IPS DF 4.7 (cell line): Measurements from ENCODE around the gene RAB36.

Experiments
- DNase-seq: peaks from one replicate; pipeline ENCODE4 v3.0.0-alpha.2; 2013; ENCODE audit warnings: low spot score; ENCODE audit errors: extremely low read depth

Gene RAB36

GRCh38 chr22:23144932-23145877, at the start of gene RAB36:
TSS of gene RAB36 (plus strand) at chr22:23145477. CDS start at chr22:23146617, 1,140 bp downstream.
- DNase-seq, result peak; percentile 96

- no peak for DNase-seq
Measured at GRCh38 chr22:23095733-23096342, 49.4 kb upstream of the RAB36 start.

GRCh38 chr22:23097412-23098229, 47.7 kb upstream of the RAB36 start:
- DNase-seq, result no peak

GRCh38 chr22:23098230-23098705, 47.0 kb upstream of the RAB36 start:
- no peak for DNase-seq

- no peak for DNase-seq
Measured at GRCh38 chr22:23098718-23099530, 46.4 kb upstream of the RAB36 start.

GRCh38 chr22:23099531-23099804, 45.8 kb upstream of the RAB36 start:
- no peak for DNase-seq

DNA sequence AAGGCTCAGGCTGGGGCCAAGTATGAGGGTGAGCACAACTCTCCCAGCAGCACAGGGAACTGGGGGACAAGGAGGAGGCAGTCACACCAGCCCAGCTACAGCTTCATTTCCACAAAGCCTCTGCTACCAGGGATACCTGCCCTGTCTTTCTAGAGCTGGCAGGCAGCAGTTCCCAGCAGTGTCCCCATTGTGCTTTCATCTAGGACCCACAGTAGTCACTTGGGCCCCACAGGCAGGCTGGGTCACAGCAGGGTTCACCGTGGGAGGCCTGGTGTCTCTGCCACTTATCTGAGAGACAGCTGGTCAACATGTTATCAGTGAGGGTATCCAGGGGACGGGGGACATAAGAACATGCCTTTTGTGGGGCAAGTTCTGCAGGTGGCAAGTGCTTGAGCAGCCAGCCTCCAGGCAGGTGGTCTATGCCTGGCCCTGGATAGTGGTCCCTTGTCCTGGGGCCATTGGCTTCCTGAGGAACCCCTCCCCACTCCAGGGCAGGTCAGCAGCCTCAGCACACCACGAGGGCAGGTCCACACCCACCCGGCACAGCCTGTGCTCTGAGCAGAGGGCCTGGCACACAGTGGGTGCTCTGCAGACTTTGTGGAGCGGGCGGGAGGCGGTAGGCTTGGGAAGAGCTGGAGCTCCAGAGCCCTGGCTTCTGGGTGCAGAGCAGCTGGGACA, 45.0 kb upstream of the RAB36 start:
- DNase-seq, result no peak

DNA sequence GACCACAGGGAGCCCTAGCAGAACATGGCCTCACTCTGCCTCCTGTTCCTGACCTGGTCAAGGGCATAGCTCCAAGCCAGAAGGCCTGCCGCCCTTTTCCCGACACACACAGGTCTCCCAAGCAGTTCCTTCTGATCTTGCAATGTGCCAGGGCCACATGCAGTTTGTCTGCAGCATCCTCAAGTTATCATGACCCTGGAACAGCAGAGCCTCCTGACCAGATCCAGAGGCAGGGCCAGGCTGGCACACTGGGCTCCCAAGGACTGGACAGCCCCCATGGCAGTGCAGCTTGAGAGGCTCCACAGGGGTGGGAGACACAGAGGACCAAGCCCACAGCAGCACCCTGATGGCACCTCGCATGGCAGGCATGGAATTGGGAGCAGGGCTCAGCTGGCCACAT, 43.8 kb upstream of the RAB36 start:
- no peak for DNase-seq

GRCh38 chr22:23102002-23102655, 43.1 kb upstream of the RAB36 start:
- DNase-seq, result no peak

- DNase-seq, result no peak
Measured at GRCh38 chr22:23102776-23103175, 42.5 kb upstream of the RAB36 start.

DNA sequence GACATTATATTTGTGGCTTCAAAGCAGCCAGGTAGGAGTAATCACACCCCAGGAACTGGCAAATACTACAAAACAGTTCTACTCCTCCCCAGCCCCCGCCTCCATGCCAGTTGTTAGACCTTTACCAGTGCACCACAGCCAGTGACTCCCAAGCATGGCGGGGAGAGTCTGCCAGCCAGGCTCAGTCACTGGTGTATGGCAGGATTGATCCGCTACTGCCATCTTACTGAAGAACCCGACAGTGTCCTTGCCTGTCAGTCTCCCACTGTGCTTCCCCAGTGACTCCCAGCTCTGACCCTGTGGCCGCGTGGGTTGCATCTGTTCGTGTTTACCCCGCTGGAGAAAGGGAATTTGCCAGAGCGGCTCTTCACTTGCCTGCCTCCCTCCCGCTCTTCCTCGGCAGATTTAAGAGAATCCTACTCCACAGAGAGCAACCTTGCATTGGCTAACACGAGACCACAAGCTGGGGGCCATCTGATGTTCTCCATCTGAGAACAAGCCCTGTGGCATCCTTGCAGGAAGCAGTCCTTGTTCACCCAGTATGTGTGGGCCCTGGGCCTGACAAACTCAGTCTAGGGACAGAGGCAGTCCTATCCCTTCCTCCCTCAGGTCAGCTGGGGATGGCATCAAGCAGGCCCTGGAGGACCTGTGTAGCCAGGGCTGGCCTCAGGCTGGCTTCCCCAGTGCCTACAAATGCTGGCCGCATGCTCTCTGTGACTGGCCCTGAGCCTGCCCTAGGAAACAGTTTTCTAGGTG, 41.9 kb upstream of the RAB36 start:
- DNase-seq, result no peak

DNA sequence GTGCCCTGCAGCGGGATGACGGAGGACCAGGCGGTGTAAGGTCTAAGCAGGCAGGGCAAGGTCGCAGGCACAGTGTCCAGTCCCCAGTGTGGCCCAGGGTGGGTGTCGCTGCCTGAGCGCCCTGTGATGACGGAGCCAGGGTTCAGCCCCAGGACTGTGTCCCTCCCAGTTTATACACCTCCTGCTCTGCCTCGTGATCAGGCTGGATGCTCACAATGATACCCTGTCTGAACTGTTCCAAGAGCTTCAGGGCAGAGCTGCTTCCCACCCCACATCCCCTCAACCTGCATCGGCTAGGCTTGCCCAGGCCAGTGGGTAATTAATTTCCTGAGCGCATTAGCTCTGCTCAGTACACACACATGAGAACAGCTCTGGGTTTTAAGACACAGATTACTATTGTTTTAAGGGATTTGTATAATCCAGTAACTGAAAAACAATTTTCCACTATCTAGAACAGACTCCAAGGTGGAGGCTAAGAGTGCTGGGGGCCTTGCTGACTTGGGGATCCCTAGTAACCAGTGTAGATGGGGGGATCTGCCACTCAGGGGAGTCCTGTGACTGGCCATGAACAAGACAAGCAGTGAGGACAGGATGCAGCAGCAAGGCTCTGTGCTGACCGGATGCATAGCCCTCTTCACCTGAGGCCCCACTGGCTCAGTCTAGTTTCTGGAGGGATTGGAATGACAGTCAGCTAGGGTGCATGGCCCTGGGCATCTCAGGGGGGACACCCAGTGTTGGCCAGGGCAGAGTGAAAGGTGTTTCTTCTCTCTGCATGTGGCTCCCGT, 40.9 kb upstream of the RAB36 start:
- no peak for DNase-seq

DNA sequence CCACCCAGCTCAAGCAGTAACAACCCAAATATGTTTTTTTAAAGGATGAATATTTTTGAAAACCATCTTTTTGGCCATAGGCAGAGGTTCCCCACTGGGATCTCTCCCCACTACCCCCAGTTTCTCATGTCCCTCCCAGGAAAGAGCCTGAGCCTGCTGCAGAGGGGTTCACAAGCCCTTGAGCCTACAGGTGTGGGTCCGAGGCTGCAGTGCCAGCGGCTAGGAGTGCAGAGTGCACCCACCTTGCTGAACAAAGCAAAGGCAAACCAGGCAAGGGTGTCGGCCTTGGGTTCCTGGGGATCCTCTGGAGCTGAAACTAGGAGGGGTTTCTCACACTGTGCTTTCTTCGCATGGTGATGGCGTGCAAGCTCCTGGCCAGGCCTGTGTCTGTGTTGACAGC, 40.0 kb upstream of the RAB36 start:
- no peak for DNase-seq

DNA sequence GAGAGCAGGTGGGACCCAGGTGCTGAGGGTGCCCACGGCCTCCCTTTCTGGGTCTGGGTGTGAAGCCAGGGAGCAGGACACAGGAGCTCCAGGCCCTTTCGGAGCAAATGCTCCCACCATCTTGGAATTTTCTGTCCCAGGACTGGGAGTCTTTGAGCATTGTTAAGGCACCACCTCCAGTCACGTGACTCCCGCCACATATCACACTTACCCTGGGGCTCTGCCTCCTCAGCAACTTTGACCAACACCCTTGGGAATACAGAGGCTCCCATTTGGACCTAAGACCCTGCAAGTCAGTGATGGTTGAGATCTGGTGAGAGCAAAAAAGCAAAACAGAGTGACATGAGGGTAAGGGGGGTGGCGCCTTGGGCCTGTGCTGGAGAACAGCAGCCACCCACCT, 39.4 kb upstream of the RAB36 start:
- DNase-seq, result no peak

DNA sequence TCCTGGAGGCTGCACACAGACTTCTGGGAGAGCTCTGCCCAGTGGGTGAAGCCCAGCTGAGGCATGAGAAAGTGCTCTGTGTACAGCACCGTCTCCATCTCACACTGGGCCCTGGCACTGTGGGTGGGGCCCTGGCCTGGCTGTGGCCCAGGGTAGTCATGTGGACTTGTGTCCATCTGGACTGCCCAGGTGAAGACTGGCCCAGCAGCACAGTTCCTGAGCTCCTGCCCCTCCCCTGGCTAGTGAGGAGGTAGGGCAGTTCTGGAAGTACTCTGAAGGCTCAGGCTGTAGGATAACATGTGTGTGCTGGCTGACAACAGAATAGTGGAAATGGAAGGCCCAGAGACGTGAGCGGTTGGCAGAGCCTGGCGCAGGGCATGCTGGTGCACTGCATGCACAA, 38.9 kb upstream of the RAB36 start:
- no peak for DNase-seq

DNA sequence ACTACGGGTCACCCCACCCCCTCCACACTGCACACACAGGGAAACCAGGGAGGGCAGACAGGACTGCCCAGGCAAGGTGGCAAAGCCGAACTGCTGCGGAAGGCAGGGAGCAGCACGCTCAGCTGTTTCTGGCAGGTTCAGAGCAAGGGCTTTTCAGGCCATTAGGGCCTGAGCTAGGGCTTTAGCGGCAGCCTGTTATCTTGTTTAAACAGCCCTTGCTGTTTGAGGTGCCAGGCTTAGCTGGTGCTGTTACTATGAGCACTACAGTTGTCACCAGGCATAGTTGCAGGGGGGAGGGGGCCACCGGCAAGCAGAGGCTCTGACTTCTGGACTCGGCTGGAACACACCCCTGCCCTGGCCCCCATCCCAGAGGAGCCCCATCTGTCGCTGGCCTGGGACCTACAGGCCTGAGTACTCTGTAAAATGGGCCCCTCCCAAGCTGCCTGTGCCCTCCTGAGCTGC, 38.3 kb upstream of the RAB36 start:
- no peak for DNase-seq

DNA sequence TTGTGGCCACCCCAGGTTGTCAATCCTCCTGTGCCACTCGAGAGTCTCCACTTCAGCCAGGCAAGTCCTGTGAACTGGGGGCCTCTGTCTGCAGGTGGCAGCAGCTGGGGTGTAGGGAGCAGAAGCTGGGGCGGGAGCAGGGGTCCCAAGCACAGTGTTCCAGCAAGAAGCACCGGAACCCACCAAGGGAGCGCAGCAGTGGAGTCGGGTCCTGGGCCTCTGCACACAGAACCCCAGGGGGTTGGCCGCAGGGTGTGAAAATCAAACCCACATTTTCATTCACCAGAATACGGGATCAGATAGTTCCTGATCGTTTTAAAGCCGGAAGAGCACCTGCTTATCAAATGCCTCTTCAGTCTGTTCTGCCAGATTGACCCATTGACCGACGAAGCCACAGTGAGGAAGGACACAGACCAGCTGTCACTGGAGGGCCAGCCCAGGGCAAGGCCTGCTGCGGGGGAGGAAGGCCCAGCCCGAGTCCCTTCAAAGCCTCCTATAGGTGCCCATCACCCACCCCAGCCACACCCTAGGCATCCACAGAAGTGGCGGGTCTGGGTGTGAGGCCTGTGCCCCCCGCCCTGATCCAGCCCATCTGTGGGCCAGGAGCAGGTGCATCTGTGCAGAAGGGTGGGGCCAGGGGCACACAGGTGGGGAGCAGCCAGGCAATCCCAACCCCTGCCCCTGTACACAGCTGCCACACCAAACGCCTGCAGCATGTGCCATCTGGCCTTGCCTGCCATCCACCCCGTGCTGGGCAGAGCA, 37.6 kb upstream of the RAB36 start:
- no peak for DNase-seq
